Thyroid gland (tissue), 4 donors: Measurements from ENCODE around the gene KIF12. TPM values are rescaled to one million over a fixed set of nuclear protein-coding genes. Genes with fewer than 3 reads are reported as not detected.

Source experiments
- DNase-seq, 2 donors: peaks; one replicate each; pipeline ENCODE4 v3.0.0-alpha.2; 2019
- H3K27ac ChIP-seq, 3 donors: fragments of 200-600 bp; sonication (generic); 1 replicate in 2 of 3; 2 replicates in 1 of 3; pipeline ENCODE4 v1.5.1; 2016 to 2019; ENCODE audit warnings: mild to moderate bottlenecking in 1 of 3, moderate library complexity in 1 of 3
- H3K27me3 ChIP-seq: fragments of 200-600 bp; sonication (generic); one replicate; pipeline ENCODE4 v1.5.1; 2019
- H3K36me3 ChIP-seq, 2 donors: fragments of 200-600 bp; sonication (generic); one replicate each; pipeline ENCODE4 v1.5.1; 2016 to 2019
- H3K4me1 ChIP-seq, 2 donors: fragments of 200-600 bp; sonication (generic); one replicate each; pipeline ENCODE4 v1.5.1; 2017 to 2019
- H3K4me3 ChIP-seq, 3 donors: fragments of 200-600 bp; sonication (generic); replicated peaks in 1 of 3; 1 replicate in 2 of 3; 2 replicates in 1 of 3; pipeline ENCODE4 v1.5.1; 2016; ENCODE audit warnings: mild to moderate bottlenecking in 1 of 3
- H3K9me3 ChIP-seq: fragments of 200-600 bp; sonication (generic); one replicate; pipeline ENCODE4 v1.5.1; 2017
- POLR2A ChIP-seq, 2 donors: fragments of 450-650 bp; IDR thresholded peaks; one replicate each; pipeline ENCODE4 v1.6.1; 2017; ENCODE audit warnings: antibody characterized with exemption in 2 of 2, mild to moderate bottlenecking in 2 of 2, moderate library complexity in 1 of 2
- WGBS, 2 donors: methylation state at CpG; one replicate each; pipeline ENCODE4 v1.1.5; 2017; 5-methylcytosine and 5-hydroxymethylcytosine counted together
- intact Hi-C: fragments of 100-400 bp; cut with DNase I; formaldehyde crosslinking; loops from one replicate; pipeline ENCODE4 v1.15.1; 2023
- total RNA-seq, 4 donors: library from RNA; depleted of rRNA; stranded (reverse); fragments of >200 nt; gene quantifications; one replicate each; pipeline ENCODE4 v1.2.3, GENCODE V29; 2016
- TF ChIP-seq, protein P1 (sequence below), 6 experiments: fragments of 200-600 bp in 3 of 6; fragments of 450-650 bp in 3 of 6; sonication (generic) in 3 of 6; IDR thresholded peaks; one replicate each; pipeline ENCODE4 v1.5.1; 2016 to 2019; ENCODE audit warnings: antibody characterized with exemption in 6 of 6, mild to moderate bottlenecking in 2 of 6, inconsistent platforms in 1 of 6, moderate library complexity in 1 of 6

KIF12 gene
- total RNA-seq, 4 donors from 2014 or later = 13.4 to 56.0 (median 31.7) TPM

DNA sequence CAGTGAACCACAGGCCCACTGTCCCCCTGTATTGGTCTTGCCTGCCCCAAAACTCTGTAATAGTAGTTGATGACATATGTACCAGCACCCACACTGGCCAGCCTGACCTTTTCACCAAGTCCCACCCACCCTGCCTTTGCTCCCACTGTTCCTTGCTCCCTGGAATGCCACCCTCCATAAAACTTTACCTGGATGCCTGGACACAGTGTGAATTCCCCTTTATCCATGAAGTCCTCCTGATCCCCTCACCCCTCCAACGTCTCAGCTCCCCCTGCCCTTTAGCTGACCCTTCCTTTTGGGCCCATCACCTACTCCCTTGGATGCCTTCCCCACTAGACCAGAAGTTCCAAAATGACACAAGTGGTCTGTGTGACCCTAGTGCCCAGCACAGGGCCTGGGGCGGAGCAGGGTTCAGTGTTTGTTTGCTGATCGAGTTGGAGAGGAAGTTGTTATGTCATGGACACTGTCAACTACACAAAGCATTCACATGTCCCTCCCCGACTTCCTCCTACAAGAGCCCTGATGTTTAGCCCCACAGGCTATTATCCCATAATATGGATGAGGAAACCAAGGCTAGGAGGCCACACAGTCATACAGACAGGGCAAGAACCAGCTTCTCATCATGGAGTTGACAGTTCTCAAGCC, 37.1 kb downstream of the KIF12 start:
- intact Hi-C loops = no loop called here
- Histone ChIP-seq H3K27ac (no peak overlapping the region), H3K9me3 (no peaks in the 10 kb centered on the region), H3K4me1 (peaks cover 7 to 12% of the 10 kb centered on the region in 2 donors), H3K27me3 (no peaks in the 10 kb centered on the region), H3K4me3 (no peak overlapping the region), H3K36me3 (no peaks in the 10 kb centered on the region)
- no peak for DNase-seq
- TF ChIP-seq, protein P1, sequence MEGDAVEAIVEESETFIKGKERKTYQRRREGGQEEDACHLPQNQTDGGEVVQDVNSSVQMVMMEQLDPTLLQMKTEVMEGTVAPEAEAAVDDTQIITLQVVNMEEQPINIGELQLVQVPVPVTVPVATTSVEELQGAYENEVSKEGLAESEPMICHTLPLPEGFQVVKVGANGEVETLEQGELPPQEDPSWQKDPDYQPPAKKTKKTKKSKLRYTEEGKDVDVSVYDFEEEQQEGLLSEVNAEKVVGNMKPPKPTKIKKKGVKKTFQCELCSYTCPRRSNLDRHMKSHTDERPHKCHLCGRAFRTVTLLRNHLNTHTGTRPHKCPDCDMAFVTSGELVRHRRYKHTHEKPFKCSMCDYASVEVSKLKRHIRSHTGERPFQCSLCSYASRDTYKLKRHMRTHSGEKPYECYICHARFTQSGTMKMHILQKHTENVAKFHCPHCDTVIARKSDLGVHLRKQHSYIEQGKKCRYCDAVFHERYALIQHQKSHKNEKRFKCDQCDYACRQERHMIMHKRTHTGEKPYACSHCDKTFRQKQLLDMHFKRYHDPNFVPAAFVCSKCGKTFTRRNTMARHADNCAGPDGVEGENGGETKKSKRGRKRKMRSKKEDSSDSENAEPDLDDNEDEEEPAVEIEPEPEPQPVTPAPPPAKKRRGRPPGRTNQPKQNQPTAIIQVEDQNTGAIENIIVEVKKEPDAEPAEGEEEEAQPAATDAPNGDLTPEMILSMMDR (IDR thresholded peaks at IDR 0.05) = no peak
- TF ChIP-seq POLR2A (IDR thresholded peaks at IDR 0.05) = no peak
- WGBS, 2 donors = 82 to 85% methylated on average over 4 of the region's 4 CpGs

DNA sequence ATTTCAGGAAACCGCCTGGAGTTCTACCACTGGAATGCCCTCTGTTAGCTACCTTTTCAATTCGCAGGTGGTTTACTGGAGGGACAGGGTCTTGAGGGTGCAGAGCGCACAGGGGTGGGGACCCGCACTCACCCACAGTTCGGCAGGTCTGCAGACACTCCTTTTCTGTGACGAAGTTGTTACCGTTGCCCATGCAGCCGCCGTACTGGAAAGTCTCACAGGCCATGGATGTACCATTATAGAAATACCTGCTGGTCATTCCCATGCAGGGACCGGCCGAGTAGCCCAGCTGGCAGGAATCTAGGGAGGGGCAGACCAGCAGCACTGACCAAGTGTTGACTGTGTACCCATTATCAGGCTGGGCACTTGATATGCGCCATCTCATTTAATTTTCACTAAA, 37.8 kb downstream of the KIF12 start:
- Histone ChIP-seq H3K4me1 (peaks cover 7 to 12% of the 10 kb centered on the region in 2 donors), H3K27ac (no peak overlapping the region), H3K36me3 (no peaks in the 10 kb centered on the region), H3K4me3 (no peak overlapping the region), H3K27me3 (no peaks in the 10 kb centered on the region), H3K9me3 (no peaks in the 10 kb centered on the region)
- DNase-seq = no peak
- intact Hi-C loops = no loop called here
- WGBS, 2 donors = 95 to 96% methylated on average over 10 to 12 of the region's 12 CpGs
- no peak for TF ChIP-seq POLR2A (IDR thresholded peaks at IDR 0.05)

DNA sequence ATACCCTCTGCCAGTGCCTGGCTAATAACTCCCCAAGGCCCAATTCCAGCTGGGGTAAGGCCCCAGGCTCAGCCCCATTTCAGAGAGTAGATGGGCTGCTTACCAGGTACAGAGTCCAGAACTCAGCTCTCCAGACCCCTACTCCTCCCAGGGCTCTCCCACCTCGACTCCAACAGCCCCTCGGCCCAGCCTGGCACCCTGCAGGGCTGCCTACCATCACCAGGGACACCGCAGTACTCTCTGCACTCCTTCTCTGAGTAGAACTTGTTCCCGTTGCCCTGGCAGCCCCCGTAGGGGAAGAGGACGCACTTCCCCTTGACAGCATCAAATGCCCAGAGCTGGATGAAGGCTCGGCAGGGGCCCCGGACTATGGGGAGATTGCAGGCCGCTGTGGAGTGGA, 38.4 kb downstream of the KIF12 start:
- no peak overlapping the region for H3K27ac ChIP-seq
- H3K27me3 ChIP-seq = no peaks in the 10 kb centered on the region
- no peak overlapping the region for H3K4me3 ChIP-seq
- H3K9me3 ChIP-seq = no peaks in the 10 kb centered on the region
- no peak for TF ChIP-seq POLR2A (IDR thresholded peaks at IDR 0.05)
- TF ChIP-seq, protein P1 (IDR thresholded peaks at IDR 0.05) = no peak
- peaks cover 7 to 12% of the 10 kb centered on the region in 2 donors for H3K4me1 ChIP-seq
- DNase-seq = no peak
- no peaks in the 10 kb centered on the region for H3K36me3 ChIP-seq
- WGBS, 2 donors = 73 to 76% methylated on average over 4 to 9 of the region's 9 CpGs
- intact Hi-C loops = no loop called here

DNA sequence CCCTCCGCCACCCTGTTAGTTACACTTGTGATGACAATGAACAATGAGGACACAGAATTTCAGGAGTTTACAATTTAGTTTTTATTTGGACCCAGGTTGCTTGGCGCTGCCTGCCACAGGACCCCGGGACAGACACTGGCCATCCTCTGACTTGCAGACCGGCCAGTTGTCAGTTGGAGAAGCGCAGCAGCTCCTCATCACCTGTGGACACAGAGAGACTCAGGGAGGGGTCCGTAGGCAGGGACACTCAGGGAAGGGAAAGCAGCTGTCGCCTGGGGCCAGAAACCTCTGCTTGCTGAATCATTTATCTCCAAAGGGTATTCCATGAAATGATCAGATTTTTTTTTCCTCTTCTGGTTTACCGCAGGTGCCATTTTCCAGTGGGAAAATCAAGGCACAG, 39.0 kb downstream of the KIF12 start:
- H3K9me3 ChIP-seq = no peaks in the 10 kb centered on the region
- H3K4me1 ChIP-seq = peaks cover 7 to 12% of the 10 kb centered on the region in 2 donors
- H3K4me3 ChIP-seq = no peak overlapping the region
- intact Hi-C loops = no loop called here
- no peaks in the 10 kb centered on the region for H3K27me3 ChIP-seq
- no peak overlapping the region for H3K27ac ChIP-seq
- no peak for DNase-seq
- no peaks in the 10 kb centered on the region for H3K36me3 ChIP-seq
- no peak for TF ChIP-seq POLR2A (IDR thresholded peaks at IDR 0.05)
- TF ChIP-seq, protein P1 (IDR thresholded peaks at IDR 0.05) = no peak
- 86 to 93% methylated on average over 8 of the region's 8 CpGs for WGBS, 2 donors

DNA sequence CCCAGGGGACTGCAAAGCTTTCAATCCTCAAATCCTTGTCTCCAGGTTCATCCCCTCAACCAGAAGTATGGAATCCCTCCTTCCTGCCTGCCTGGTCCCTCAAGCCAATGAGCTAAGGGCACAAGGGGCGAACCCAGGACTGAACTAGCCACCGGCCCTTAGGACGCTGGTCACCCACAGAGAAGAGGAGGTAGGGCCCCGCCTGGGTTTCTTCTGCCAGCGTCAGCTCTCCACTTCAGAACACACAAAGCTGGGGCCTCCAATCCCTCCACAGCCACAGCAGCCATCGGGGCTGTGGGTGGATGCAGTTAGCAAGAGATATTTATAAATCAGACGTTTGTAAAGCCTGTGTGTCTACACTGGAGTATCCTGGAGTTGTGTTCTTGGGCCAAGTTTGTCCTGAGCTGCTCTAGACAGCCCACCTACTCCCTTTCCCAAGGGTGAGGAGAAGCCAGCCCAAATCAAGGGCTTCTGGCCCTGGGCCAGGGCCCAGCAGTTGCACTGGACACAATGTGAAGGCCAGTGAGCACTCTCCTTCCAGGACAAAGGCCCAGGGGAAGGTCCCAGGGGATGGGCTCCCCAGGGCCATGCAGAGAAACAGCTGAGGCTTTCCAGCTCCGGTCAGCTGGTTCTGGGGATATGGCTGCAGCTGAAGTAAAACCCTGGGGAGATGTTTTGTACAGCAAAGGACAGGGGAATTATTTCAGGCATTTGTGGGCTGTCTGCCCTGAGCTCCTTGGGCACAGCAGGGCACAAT, 39.9 kb downstream of the KIF12 start:
- Histone ChIP-seq H3K36me3 (no peaks in the 10 kb centered on the region), H3K4me3 (no peak overlapping the region), H3K4me1 (peaks cover 7 to 12% of the 10 kb centered on the region in 2 donors), H3K9me3 (no peaks in the 10 kb centered on the region), H3K27ac (peak overlapping the region in 1 of 3 donors; percentile 20), H3K27me3 (no peaks in the 10 kb centered on the region)
- intact Hi-C loops = no loop called here
- TF ChIP-seq POLR2A (IDR thresholded peaks at IDR 0.05) = no peak
- TF ChIP-seq, protein P1 (IDR thresholded peaks at IDR 0.05) = no peak
- peak; percentile 43 to 56 for DNase-seq
- 27 to 47% methylated on average over 2 to 5 of the region's 8 CpGs for WGBS, 2 donors
